IMR-90 (cell line): ENCODE results near the gene NCK1. TPM values are rescaled to one million over a fixed set of nuclear protein-coding genes. Genes with fewer than 3 reads are reported as not detected.
"Not testable (repeated sequence)": the region's sequence is repeated elsewhere in the genome, so short reads cannot be mapped to it uniquely, and the experiment has no call there.

Experiments
- ATAC-seq: fragments of 200-7000 bp; cut with Tn5 transposase; 2 replicates; pipeline ENCODE4 v1.9.1; 2020; ENCODE audit warnings: low read depth, mild to moderate bottlenecking, moderate library complexity
- BruUV-seq: library from RNA; stranded (reverse); fragments of 400-500 nt; replicated peaks from 2 replicates; lab custom pipeline; 2021; lab: Mats Ljungman, UMichigan
- CTCF ChIA-PET: fragments of 300-600 bp; formaldehyde crosslinking; extraction: SDS; loops from one replicate; lab custom pipeline; 2021; ENCODE audit warnings: antibody characterized with exemption; lab: Yijun Ruan, JAX
- POLR2A ChIA-PET: fragments of 300-600 bp; sonication (Branson Sonifier 250); formaldehyde crosslinking; loops from one replicate; lab custom pipeline; 2022; ENCODE audit warnings: antibody characterized with exemption; ENCODE audit not compliant: unreplicated experiment; lab: Charles Lee
- DNase-seq: peaks from one replicate; pipeline ENCODE4 v3.0.0; 2013
- H2AFZ ChIP-seq: replicated peaks from 2 replicates; pipeline ENCODE3; 2013; ENCODE audit warnings: low read length, mild to moderate bottlenecking; ENCODE audit not compliant: poor library complexity
- H2AK5ac ChIP-seq: 2 replicates; pipeline ENCODE4 v1.6.1; 2013; ENCODE audit warnings: low read depth, low read length, inconsistent platforms
- H2AK9ac ChIP-seq: replicated peaks from 2 replicates; pipeline ENCODE3; 2013; ENCODE audit warnings: mild to moderate bottlenecking, low read depth, low read length, moderate library complexity; ENCODE audit not compliant: poor library complexity
- H2BK120ac ChIP-seq: 2 replicates; pipeline ENCODE4 v1.6.1; 2013; ENCODE audit warnings: low read depth, low read length, inconsistent platforms
- H2BK15ac ChIP-seq: 3 replicates; pipeline ENCODE4 v1.6.1; 2013; ENCODE audit warnings: low read depth, low read length, inconsistent platforms
- H2BK20ac ChIP-seq: 2 replicates; pipeline ENCODE4 v1.6.1; 2013; ENCODE audit warnings: low read depth, mild to moderate bottlenecking, inconsistent platforms, low read length, moderate library complexity
- H2BK5ac ChIP-seq: 2 replicates; pipeline ENCODE4 v1.6.1; 2013; ENCODE audit warnings: mild to moderate bottlenecking, low read depth, low read length, inconsistent platforms; ENCODE audit not compliant: poor library complexity, severe bottlenecking
- H3K14ac ChIP-seq: replicated peaks from 2 replicates; pipeline ENCODE4 v1.6.1; 2013; ENCODE audit warnings: low read depth, low read length, inconsistent platforms
- H3K18ac ChIP-seq: 2 replicates; pipeline ENCODE4 v1.6.1; 2013; ENCODE audit warnings: low read depth, low read length, control low read depth
- H3K23ac ChIP-seq: 2 replicates; pipeline ENCODE4 v1.6.1; 2013; ENCODE audit warnings: low read depth, low read length, inconsistent platforms
- H3K27ac ChIP-seq: 2 replicates; pipeline ENCODE4 v1.5.1; 2013; ENCODE audit warnings: mild to moderate bottlenecking, control low read depth, low read length; ENCODE audit not compliant: insufficient read depth
- H3K27me3 ChIP-seq: 2 replicates; pipeline ENCODE4 v1.6.1; 2013; ENCODE audit warnings: low read length; ENCODE audit not compliant: control insufficient read depth, insufficient read depth
- H3K36me3 ChIP-seq: 2 replicates; pipeline ENCODE4 v1.6.1; 2013; ENCODE audit warnings: low read length, mixed read lengths; ENCODE audit not compliant: control insufficient read depth, insufficient read depth
- H3K4ac ChIP-seq: 2 replicates; pipeline ENCODE4 v1.6.1; 2013; ENCODE audit warnings: low read depth, low read length, inconsistent platforms
- H3K4me1 ChIP-seq: 2 replicates; pipeline ENCODE4 v1.6.1; 2013; ENCODE audit warnings: low read length, mixed read lengths; ENCODE audit not compliant: control insufficient read depth, insufficient read depth
- H3K4me2 ChIP-seq: 2 replicates; pipeline ENCODE4 v1.6.1; 2013; ENCODE audit warnings: low read depth, mild to moderate bottlenecking, control low read depth, low read length, moderate library complexity
- H3K4me3 ChIP-seq: 2 replicates; pipeline ENCODE4 v1.5.1; 2013; ENCODE audit warnings: low read depth, mild to moderate bottlenecking, control low read depth, low read length, moderate library complexity; ENCODE audit not compliant: insufficient read depth
- H3K56ac ChIP-seq: 2 replicates; pipeline ENCODE4 v1.6.1; 2013; ENCODE audit warnings: low read length, inconsistent platforms; ENCODE audit not compliant: insufficient read depth; ENCODE audit errors: extremely low read depth
- H3K79me1 ChIP-seq, 2 experiments: 2 replicates each; pipeline ENCODE4 v1.6.1; 2013; ENCODE audit warnings: low read length in 2 of 2, inconsistent platforms in 1 of 2, low read depth in 1 of 2
- H3K9ac ChIP-seq: 2 replicates; pipeline ENCODE4 v1.6.1; 2013; ENCODE audit warnings: low read depth, low read length, control low read depth
- H3K9me1 ChIP-seq: 2 replicates; pipeline ENCODE4 v1.6.1; 2013; ENCODE audit warnings: low read length, inconsistent platforms; ENCODE audit not compliant: insufficient read depth
- H3K9me3 ChIP-seq: 2 replicates; pipeline ENCODE4 v1.6.1; 2013; ENCODE audit warnings: low read length; ENCODE audit not compliant: control insufficient read depth, insufficient read depth
- H4K20me1 ChIP-seq: 2 replicates; pipeline ENCODE4 v1.6.1; 2013; ENCODE audit warnings: low read length, inconsistent platforms; ENCODE audit not compliant: insufficient read depth
- H4K5ac ChIP-seq: 2 replicates; pipeline ENCODE4 v1.6.1; 2013; ENCODE audit warnings: mild to moderate bottlenecking, low read depth, low read length, control low read depth
- H4K8ac ChIP-seq, 2 experiments: 2 replicates each; pipeline ENCODE4 v1.6.1; 2013; ENCODE audit warnings: low read depth in 2 of 2, low read length in 2 of 2, control low read depth in 1 of 2, inconsistent platforms in 1 of 2
- H4K91ac ChIP-seq: 2 replicates; pipeline ENCODE4 v1.6.1; 2013; ENCODE audit warnings: low read depth, low read length, inconsistent platforms; ENCODE audit not compliant: insufficient read depth
- BHLHE40 ChIP-seq: fragments of 150-350 bp; IDR thresholded peaks from 2 replicates; pipeline ENCODE4 v1.6.1; 2016; ENCODE audit warnings: mild to moderate bottlenecking, low read depth, low read length
- MAZ ChIP-seq: IDR thresholded peaks from 2 replicates; pipeline ENCODE4 v1.6.1; 2012; ENCODE audit warnings: low read depth, mild to moderate bottlenecking, low read length, improper control_type of control experiment, moderate library complexity, borderline replicate concordance
- WGBS, 2 experiments: methylation state at CpG; one replicate each; pipeline versions ENCODE4 v1.1.5 to v1.1.7; 2013; ENCODE audit warnings: missing lambda C conversion rate in 2 of 2; ENCODE audit not compliant: insufficient read length in 1 of 2; ENCODE audit errors: extremely low coverage in 2 of 2; 5-methylcytosine and 5-hydroxymethylcytosine counted together
- dilution Hi-C: fragments of 300-500 bp; cut with HindIII; formaldehyde crosslinking; loops from one replicate; pipeline ENCODE4 v1.14.3; 2018; ENCODE audit warnings: low sequenced_read_pairs; ENCODE audit not compliant: unreplicated experiment
- in situ Hi-C: fragments of 300-500 bp; cut with MboI; formaldehyde crosslinking; loops from 3 replicates; pipeline ENCODE4 v1.14.3; 2019; ENCODE audit warnings: low sequenced_read_pairs, inconsistent platforms, mixed read lengths
- intact Hi-C: fragments of 100-400 bp; cut with micrococcal nuclease; formaldehyde crosslinking; loops from 2 replicates; pipeline ENCODE4 v1.10.0; 2022
- polyA plus RNA-seq, 3 experiments: library from polyadenylated mRNA; depleted of rRNA; stranded (reverse); fragments of >200 nt; gene quantifications; 2 replicates each; pipeline ENCODE4 v1.2.3, GENCODE V29; 2012; ENCODE audit warnings: low replicate concordance in 1 of 3
- total RNA-seq: library from RNA; depleted of rRNA; stranded (reverse); fragments of >200 nt; gene quantifications from 2 replicates; pipeline ENCODE4 v1.2.3, GENCODE V29; 2012

Gene NCK1
- total and polyA plus RNA-seq, 2 of the 4 experiments (the other 2 are of a cell fraction), result 23.7 to 24.3 TPM

- Histone ChIP-seq H3K27me3 (no peaks in the 10 kb centered on the region), H2AK5ac (no peak overlapping the region), H3K27ac (no peak overlapping the region), H4K5ac (no peak overlapping the region), H2BK120ac (no peak overlapping the region), H3K23ac (no peak overlapping the region), H4K91ac (no peak overlapping the region), H4K8ac (no peak overlapping the region), H3K4ac (no peak overlapping the region), H3K9me3 (peaks cover 6% of the 10 kb centered on the region), H2BK15ac (no peak overlapping the region), H2BK20ac (no peak overlapping the region), H3K4me3 (no peak overlapping the region), H3K9ac (no peak overlapping the region), H3K4me1 (no peaks in the 10 kb centered on the region), H2AK9ac (no peak overlapping the region), H3K14ac (no peak overlapping the region), H2AFZ (no peak overlapping the region), H3K79me1 (peaks cover 17 to 52% of the 10 kb centered on the region in 2 experiments), H3K18ac (no peak overlapping the region), H3K9me1 (0 out of 2 replicates have a peak, but pooled peaks cover 3% of the 10 kb centered on the region), H4K20me1 (peaks cover 47% of the 10 kb centered on the region), H3K56ac (no peak overlapping the region), H2BK5ac (no peak overlapping the region), H3K36me3 (peaks cover 22% of the 10 kb centered on the region), H3K4me2 (no peak overlapping the region)
- no peak for ATAC-seq
- intact Hi-C loops (no loop called here), in situ Hi-C loops (no loop called here), dilution Hi-C loops (no loop called here)
- no TSS peak for BruUV-seq
- CTCF ChIA-PET, result no interaction called here
- whole genome bisulfite sequencing, 2 experiments, result 100% methylated on average over 2 of the region's 9 CpGs; no CpG with 5 or more reads in 1 of the 2 experiments
- POLR2A ChIA-PET, result no interaction called here
- DNase-seq, result no peak
- no peak for TF ChIP-seq BHLHE40
- TF ChIP-seq MAZ, result no peak
Observed at GRCh38 chr3:136869282-136869681, 7.3 kb downstream of the NCK1 start.

DNA sequence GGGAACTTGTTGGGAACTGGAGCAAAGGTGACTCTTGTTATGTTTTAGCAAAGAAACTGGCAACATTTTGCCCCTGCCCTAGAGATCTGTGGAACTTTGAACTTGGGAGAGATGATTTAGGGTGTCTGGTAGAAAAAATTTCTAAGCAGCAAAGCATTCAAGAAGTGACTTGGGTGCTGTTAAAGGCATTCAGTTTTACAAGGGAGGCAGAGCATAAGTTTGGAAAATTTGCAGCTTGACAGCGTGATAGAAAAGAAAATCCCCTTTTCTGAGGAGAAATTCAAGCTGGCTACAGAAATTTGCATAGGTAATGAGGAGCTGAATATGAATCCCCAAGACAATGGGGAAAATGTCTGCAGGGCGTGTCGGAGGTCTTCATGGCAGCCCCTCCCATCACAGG, 10.2 kb downstream of the NCK1 start:
- H2AK9ac ChIP-seq, H3K18ac ChIP-seq, H3K4me2 ChIP-seq, H3K23ac ChIP-seq, intact Hi-C loops, H3K4me1 ChIP-seq, H3K4ac ChIP-seq, H2AFZ ChIP-seq, H2AK5ac ChIP-seq, DNase-seq, H2BK120ac ChIP-seq, H3K56ac ChIP-seq, H2BK20ac ChIP-seq, POLR2A ChIA-PET, H3K27me3 ChIP-seq, H3K9ac ChIP-seq, H2BK5ac ChIP-seq, ATAC-seq, CTCF ChIA-PET, H4K8ac ChIP-seq, BruUV-seq, H4K91ac ChIP-seq, H3K4me3 ChIP-seq, H3K27ac ChIP-seq, dilution Hi-C loops, H3K9me1 ChIP-seq, H3K9me3 ChIP-seq, H3K14ac ChIP-seq, in situ Hi-C loops, H4K5ac ChIP-seq, H2BK15ac ChIP-seq: not testable (repeated sequence)
- H3K36me3 ChIP-seq, result peaks cover 22% of the 10 kb centered on the region
- WGBS, 2 experiments, result no CpG with 5 or more reads among the region's 3 CpGs
- peaks cover 41% of the 10 kb centered on the region for H4K20me1 ChIP-seq
- H3K79me1 ChIP-seq, result peaks cover 17 to 50% of the 10 kb centered on the region in 2 experiments
